Measurements from ENCODE around the gene GNG14. TPM values are rescaled to one million over a fixed set of nuclear protein-coding genes. Genes with fewer than 3 reads are reported as not detected.

GNG14 gene
- total and polyA plus RNA-seq, 2 donors (not counting 1 experiment from before 2014, with no cell fraction given) = not detected

GRCh38 chr19:12727745-12728433 lies 40.1 kb downstream of the GNG14 start:
- Mint-ChIP-seq H3K27ac (peak overlapping the region; percentile 20), H3K27me3 (no peaks in the 10 kb centered on the region), H3K4me3 (no peak overlapping the region), H3K9me3 (ENCODE audit: insufficient read depth) (no peaks in the 10 kb centered on the region), H3K4me1 (peaks cover 56% of the 10 kb centered on the region)
- 96% methylated on average over 7 of the region's 9 CpGs for WGBS (ENCODE audit: insufficient coverage)
- no peak for DNase-seq
- Histone ChIP-seq H3K4me1 (ENCODE audit: control insufficient read depth in 2 of 2, insufficient read depth in 2 of 2, low read length in 2 of 2) (peaks cover 49 to 66% of the 10 kb centered on the region in 2 donors), H2AFZ (ENCODE audit: insufficient read depth, low read depth, low read length, poor library complexity, severe bottlenecking) (no peak overlapping the region), H3K27ac (ENCODE audit: low read length in 2 of 2) (peak overlapping the region in 1 of 2 donors; percentile 48), H3K9ac (ENCODE audit: low read length) (no peak overlapping the region), H3K4me2 (replicated peaks; ENCODE audit: low read depth, low read length, poor library complexity, severe bottlenecking) (no peak overlapping the region), H3K79me2 (ENCODE audit: control insufficient read depth, insufficient read depth, low read length) (peaks cover 74% of the 10 kb centered on the region), H3K4me3 (ENCODE audit: control extremely low read depth in 1 of 5, extremely low read depth in 1 of 5, insufficient read depth in 1 of 5, low read depth in 2 of 5, low read length in 4 of 5) (no peak overlapping the region), H4K20me1 (ENCODE audit: control insufficient read depth, insufficient read depth, low read length, poor library complexity, severe bottlenecking) (peaks cover 43% of the 10 kb centered on the region), H3K36me3 (replicated peaks in 1 of 2; ENCODE audit: control extremely low read depth in 1 of 2, control insufficient read depth in 1 of 2, extremely low read depth in 1 of 2, insufficient read depth in 2 of 2, low read length in 1 of 2) (peaks cover 2 to 36% of the 10 kb centered on the region in 2 experiments), H3K9me3 (ENCODE audit: control extremely low read depth in 1 of 3, control insufficient read depth in 2 of 3, insufficient read depth in 1 of 3, low read length in 2 of 3) (no peaks in the 10 kb centered on the region), H3K27me3 (replicated peaks in 1 of 4; ENCODE audit: control extremely low read depth in 1 of 4, control insufficient read depth in 3 of 4, insufficient read depth in 4 of 4, low read length in 3 of 4) (no peaks in the 10 kb centered on the region)
- ChIA-PET CTCF (interaction anchor here (0.6 to 1.1 kb wide), 3 partner anchors 17 to 32 kb away, joined by 3 to 4 read pairs (median 4); no protein-coding TSS in a partner anchor), POLR2A (no interaction called here)
- intact Hi-C loops (cut with micrococcal nuclease) = no loop called here
- TF ChIP-seq EZH2 (IDR thresholded peaks at IDR 0.05; ENCODE audit: borderline replicate concordance, insufficient read depth, low read depth, low read length, poor library complexity, severe bottlenecking) (no peak), CTCF (IDR thresholded peaks at IDR 0.05) (no peak)
- no peak for ATAC-seq (ENCODE audit: low read depth)

- no peak overlapping the region for H2AFZ ChIP-seq (ENCODE audit: insufficient read depth, low read depth, low read length, poor library complexity, severe bottlenecking)
- peak overlapping the region in 1 of 5 experiments; percentile 27 for H3K4me3 ChIP-seq (ENCODE audit: control extremely low read depth in 1 of 5, extremely low read depth in 1 of 5, insufficient read depth in 1 of 5, low read depth in 2 of 5, low read length in 4 of 5)
- ChIA-PET POLR2A (interaction anchor here (0.7 to 1.0 kb wide), 5 partner anchors 8 to 1894 kb away, joined by 3 to 8 read pairs (median 4); partner anchors contain the start of gene TMED1), CTCF (interaction anchor here (0.8 to 2.0 kb wide), 8 partner anchors 12 to 152 kb away, joined by 3 to 6 read pairs (median 4); partner anchors contain the start of gene DNASE2)
- H3K4me2 ChIP-seq (replicated peaks; ENCODE audit: low read depth, low read length, poor library complexity, severe bottlenecking) = peak overlapping the region; percentile 66
- Mint-ChIP-seq H3K9me3 (ENCODE audit: insufficient read depth) (no peaks in the 10 kb centered on the region), H3K27ac (peak overlapping the region; percentile 95), H3K27me3 (no peaks in the 10 kb centered on the region), H3K4me1 (peaks cover 55% of the 10 kb centered on the region), H3K4me3 (peak overlapping the region; percentile 83)
- peaks cover 57% of the 10 kb centered on the region for H4K20me1 ChIP-seq (ENCODE audit: control insufficient read depth, insufficient read depth, low read length, poor library complexity, severe bottlenecking)
- H3K27me3 ChIP-seq (replicated peaks in 1 of 4; ENCODE audit: control extremely low read depth in 1 of 4, control insufficient read depth in 3 of 4, insufficient read depth in 4 of 4, low read length in 3 of 4) = no peaks in the 10 kb centered on the region
- peak; percentile 59 for DNase-seq
- intact Hi-C loops (cut with micrococcal nuclease) = loop anchor here (5.0 kb wide), 2 partner anchors 62 to 1017 kb away; partner anchors contain the start of gene JUNB
- TF ChIP-seq EZH2 (IDR thresholded peaks at IDR 0.05; ENCODE audit: borderline replicate concordance, insufficient read depth, low read depth, low read length, poor library complexity, severe bottlenecking) = no peak
- TF ChIP-seq CTCF (IDR thresholded peaks at IDR 0.05) = no peak
- peaks cover 47 to 67% of the 10 kb centered on the region in 2 donors for H3K4me1 ChIP-seq (ENCODE audit: control insufficient read depth in 2 of 2, insufficient read depth in 2 of 2, low read length in 2 of 2)
- WGBS (ENCODE audit: insufficient coverage) = 40% methylated on average over 1 of the region's 3 CpGs
- no peak for ATAC-seq (ENCODE audit: low read depth)
- peaks cover 77% of the 10 kb centered on the region for H3K79me2 ChIP-seq (ENCODE audit: control insufficient read depth, insufficient read depth, low read length)
- H3K36me3 ChIP-seq (replicated peaks in 1 of 2; ENCODE audit: control extremely low read depth in 1 of 2, control insufficient read depth in 1 of 2, extremely low read depth in 1 of 2, insufficient read depth in 2 of 2, low read length in 1 of 2) = peaks cover 2 to 36% of the 10 kb centered on the region in 2 experiments
- H3K27ac ChIP-seq (ENCODE audit: low read length in 2 of 2) = peak overlapping the region; percentile 48 to 76
- H3K9ac ChIP-seq (ENCODE audit: low read length) = peak overlapping the region; percentile 13
- no peaks in the 10 kb centered on the region for H3K9me3 ChIP-seq (ENCODE audit: control extremely low read depth in 1 of 3, control insufficient read depth in 2 of 3, insufficient read depth in 1 of 3, low read length in 2 of 3)
Observed at GRCh38 chr19:12730064-12730463, 42.3 kb downstream of the GNG14 start.

All from B cell (primary cell).